ENCODE data around the gene CAPN7.
"Not testable (repeated sequence)": the region's sequence is repeated elsewhere in the genome, so short reads cannot be mapped to it uniquely, and the experiment has no call there.

The CAPN7 gene

GRCh38 chr3:15181511-15181910 lies 24.5 kb upstream of the CAPN7 start:
- no peak for DNase-seq (ENCODE audit: low read depth)

DNA sequence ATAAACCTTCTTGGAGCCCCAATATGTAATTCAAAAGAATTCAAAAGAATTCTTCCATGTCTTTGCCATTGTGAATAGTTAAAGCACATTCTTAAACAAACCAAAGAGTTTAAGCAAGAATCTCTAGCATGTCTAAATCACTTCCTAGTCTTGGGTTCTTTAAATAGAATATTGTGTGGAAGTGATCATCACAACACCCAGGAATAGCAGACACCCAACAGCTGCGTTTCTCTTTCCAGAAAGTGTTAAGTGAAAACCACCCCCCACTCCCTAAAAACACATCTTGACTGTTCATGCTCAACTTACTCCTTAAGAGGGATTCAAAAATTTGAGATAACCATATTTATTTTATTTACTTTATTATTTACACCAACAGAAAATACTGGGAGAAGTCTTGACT lies 24.1 kb upstream of the CAPN7 start:
- no peak overlapping the region for H3K4me3 ChIP-seq (ENCODE audit: control insufficient read depth, low read depth, low read length)
- DNase-seq (ENCODE audit: low read depth) = no peak
- TF ChIP-seq, protein P1, sequence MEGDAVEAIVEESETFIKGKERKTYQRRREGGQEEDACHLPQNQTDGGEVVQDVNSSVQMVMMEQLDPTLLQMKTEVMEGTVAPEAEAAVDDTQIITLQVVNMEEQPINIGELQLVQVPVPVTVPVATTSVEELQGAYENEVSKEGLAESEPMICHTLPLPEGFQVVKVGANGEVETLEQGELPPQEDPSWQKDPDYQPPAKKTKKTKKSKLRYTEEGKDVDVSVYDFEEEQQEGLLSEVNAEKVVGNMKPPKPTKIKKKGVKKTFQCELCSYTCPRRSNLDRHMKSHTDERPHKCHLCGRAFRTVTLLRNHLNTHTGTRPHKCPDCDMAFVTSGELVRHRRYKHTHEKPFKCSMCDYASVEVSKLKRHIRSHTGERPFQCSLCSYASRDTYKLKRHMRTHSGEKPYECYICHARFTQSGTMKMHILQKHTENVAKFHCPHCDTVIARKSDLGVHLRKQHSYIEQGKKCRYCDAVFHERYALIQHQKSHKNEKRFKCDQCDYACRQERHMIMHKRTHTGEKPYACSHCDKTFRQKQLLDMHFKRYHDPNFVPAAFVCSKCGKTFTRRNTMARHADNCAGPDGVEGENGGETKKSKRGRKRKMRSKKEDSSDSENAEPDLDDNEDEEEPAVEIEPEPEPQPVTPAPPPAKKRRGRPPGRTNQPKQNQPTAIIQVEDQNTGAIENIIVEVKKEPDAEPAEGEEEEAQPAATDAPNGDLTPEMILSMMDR (conservative IDR thresholded peaks at IDR 0.05; ENCODE audit: control insufficient read depth, insufficient read depth, low read depth, low read length) = no peak

More at GRCh38 chr3:15181511-15181910, 24.5 kb upstream of the CAPN7 start:
- H3K4me3 ChIP-seq (ENCODE audit: control insufficient read depth, low read depth, low read length) = no peak overlapping the region
- TF ChIP-seq, protein P1 (conservative IDR thresholded peaks at IDR 0.05; ENCODE audit: control insufficient read depth, insufficient read depth, low read depth, low read length) = no peak

DNA sequence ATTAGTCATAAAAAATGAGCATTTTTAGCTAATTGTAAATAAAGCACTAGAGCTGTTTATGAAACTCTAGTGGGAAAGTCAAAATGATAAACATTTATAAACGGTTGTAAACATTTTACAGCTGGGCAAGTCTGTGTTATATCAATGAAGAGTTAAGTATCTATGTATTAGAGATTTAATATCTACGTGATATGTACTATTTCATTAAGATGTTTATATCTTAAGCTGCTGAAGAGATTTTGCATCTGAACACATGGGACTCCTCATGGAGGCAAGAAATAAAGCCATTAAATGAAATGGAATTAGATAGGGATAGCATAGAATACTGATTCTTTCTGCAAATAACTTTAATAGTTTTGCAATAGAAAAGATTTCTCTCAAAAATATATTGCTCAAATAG lies 23.0 kb upstream of the CAPN7 start:
- TF ChIP-seq, protein P1 (conservative IDR thresholded peaks at IDR 0.05; ENCODE audit: control insufficient read depth, insufficient read depth, low read depth, low read length) = no peak
- H3K4me3 ChIP-seq (ENCODE audit: control insufficient read depth, low read depth, low read length) = no peak overlapping the region
- no peak for DNase-seq (ENCODE audit: low read depth)

GRCh38 chr3:15185404-15185803 lies 20.6 kb upstream of the CAPN7 start:
- TF ChIP-seq, protein P1 (conservative IDR thresholded peaks at IDR 0.05; ENCODE audit: control insufficient read depth, insufficient read depth, low read depth, low read length) = no peak
- no peak overlapping the region for H3K4me3 ChIP-seq (ENCODE audit: control insufficient read depth, low read depth, low read length)
- DNase-seq (ENCODE audit: low read depth) = no peak

DNA sequence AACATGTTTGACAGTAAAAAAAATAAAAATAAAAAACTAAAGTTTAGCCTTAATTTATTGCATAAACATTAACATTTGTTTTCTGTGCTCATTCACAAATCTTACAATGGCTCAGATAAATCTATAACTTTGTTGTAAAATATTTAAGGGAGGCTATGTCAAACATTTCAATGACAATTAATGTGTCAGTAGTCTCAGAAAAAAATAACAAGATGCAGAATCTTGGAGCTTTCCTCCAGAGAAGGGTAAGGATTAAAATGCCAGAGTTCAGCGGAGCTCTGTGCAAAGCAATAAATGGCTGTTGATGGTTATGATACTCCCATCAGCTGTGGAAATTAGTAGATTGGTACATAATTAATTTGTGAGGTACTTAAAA lies 20.0 kb upstream of the CAPN7 start:
- no peak overlapping the region for H3K4me3 ChIP-seq (ENCODE audit: control insufficient read depth, low read depth, low read length)
- TF ChIP-seq, protein P1 (conservative IDR thresholded peaks at IDR 0.05; ENCODE audit: control insufficient read depth, insufficient read depth, low read depth, low read length) = no peak
- no peak for DNase-seq (ENCODE audit: low read depth)

- DNase-seq (ENCODE audit: low read depth) = not testable (repeated sequence)
These were observed 19.4 kb upstream of the CAPN7 start for GRCh38 chr3:15186477-15187164.

DNA sequence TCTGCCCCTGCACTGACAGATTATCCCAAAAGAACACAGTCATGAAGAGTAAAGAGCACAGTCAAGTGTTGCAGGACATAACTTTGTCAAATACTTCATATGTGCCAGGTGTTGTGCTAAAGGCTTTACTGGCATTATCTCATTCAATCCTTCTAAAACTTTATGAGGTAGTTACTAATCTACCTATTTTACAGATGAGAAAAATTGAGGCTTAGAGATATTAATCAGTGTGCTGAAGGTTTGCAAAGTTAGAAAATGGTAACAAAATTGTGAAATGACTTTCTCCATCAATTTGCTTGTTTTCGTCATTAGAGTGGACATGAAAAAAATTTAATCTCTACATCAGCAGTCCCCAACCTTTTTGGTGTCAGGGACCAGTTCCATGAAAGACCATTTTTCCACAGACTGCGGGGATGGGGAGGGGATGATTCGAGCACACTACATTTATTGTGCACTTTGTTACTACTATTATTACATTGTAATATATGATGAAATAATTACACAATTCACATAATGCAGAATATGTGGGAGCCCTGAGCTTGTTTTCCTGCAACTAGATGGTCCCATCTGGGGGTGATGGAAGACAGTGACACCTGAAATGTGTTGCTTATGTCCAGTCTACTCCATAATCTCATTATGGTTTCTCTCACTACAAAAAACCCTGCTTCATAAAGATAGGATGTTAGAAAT lies 8.6 kb upstream of the CAPN7 start:
- TF ChIP-seq, protein P1 (conservative IDR thresholded peaks at IDR 0.05; ENCODE audit: control insufficient read depth, insufficient read depth, low read depth, low read length) = no peak
- H3K4me3 ChIP-seq (ENCODE audit: control insufficient read depth, low read depth, low read length) = no peak overlapping the region
- no peak for DNase-seq (ENCODE audit: low read depth)

More at GRCh38 chr3:15186477-15187164, 19.4 kb upstream of the CAPN7 start:
- not testable (repeated sequence) for H3K4me3 ChIP-seq (ENCODE audit: control insufficient read depth, low read depth, low read length)

Data from fibroblast of mammary gland (primary cell).